ENCODE data around the gene DLG4.
"Not testable (repeated sequence)": the region's sequence is repeated elsewhere in the genome, so short reads cannot be mapped to it uniquely, and the experiment has no call there.

Gene DLG4

GRCh38 chr17:7191571-7192270, 27.9 kb downstream of the DLG4 start:
- H3K27ac ChIP-seq (ENCODE audit: low read length): no peak overlapping the region
- no peaks in the 10 kb centered on the region for H3K9me3 ChIP-seq (ENCODE audit: control insufficient read depth in 1 of 2, low read length in 2 of 2)
- H3K27me3 ChIP-seq (ENCODE audit: low read depth, low read length): no peaks in the 10 kb centered on the region
- H3K36me3 ChIP-seq (ENCODE audit: control insufficient read depth in 1 of 2, insufficient read depth in 2 of 2, low read length in 2 of 2): peaks cover 17 to 57% of the 10 kb centered on the region in 2 donors
- no peak overlapping the region for H3K4me3 ChIP-seq (ENCODE audit: low read depth in 1 of 2, low read length in 2 of 2)
- H3K4me1 ChIP-seq (ENCODE audit: control insufficient read depth in 1 of 2, insufficient read depth in 2 of 2, low read length in 2 of 2): no peaks in the 10 kb centered on the region

GRCh38 chr17:7191069-7191468, 28.6 kb downstream of the DLG4 start:
- no peak overlapping the region for H3K27ac ChIP-seq (ENCODE audit: low read length)
- no peaks in the 10 kb centered on the region for H3K27me3 ChIP-seq (ENCODE audit: low read depth, low read length)
- no peaks in the 10 kb centered on the region for H3K9me3 ChIP-seq (ENCODE audit: control insufficient read depth in 1 of 2, low read length in 2 of 2)
- H3K4me3 ChIP-seq (ENCODE audit: low read depth in 1 of 2, low read length in 2 of 2): no peak overlapping the region
- H3K4me1 ChIP-seq (ENCODE audit: control insufficient read depth in 1 of 2, insufficient read depth in 2 of 2, low read length in 2 of 2): no peaks in the 10 kb centered on the region
- H3K36me3 ChIP-seq (ENCODE audit: control insufficient read depth in 1 of 2, insufficient read depth in 2 of 2, low read length in 2 of 2): peaks cover 10 to 51% of the 10 kb centered on the region in 2 donors

- H3K4me1 ChIP-seq (ENCODE audit: control insufficient read depth in 1 of 2, insufficient read depth in 2 of 2, low read length in 2 of 2): no peaks in the 10 kb centered on the region
- H3K27me3 ChIP-seq (ENCODE audit: low read depth, low read length): no peaks in the 10 kb centered on the region
- H3K4me3 ChIP-seq (ENCODE audit: low read depth in 1 of 2, low read length in 2 of 2): no peak overlapping the region
- H3K27ac ChIP-seq (ENCODE audit: low read length): no peak overlapping the region
- H3K9me3 ChIP-seq (ENCODE audit: control insufficient read depth in 1 of 2, low read length in 2 of 2): no peaks in the 10 kb centered on the region
- peaks cover 7 to 44% of the 10 kb centered on the region in 2 donors for H3K36me3 ChIP-seq (ENCODE audit: control insufficient read depth in 1 of 2, insufficient read depth in 2 of 2, low read length in 2 of 2)
Observed at GRCh38 chr17:7190276-7190917, 29.2 kb downstream of the DLG4 start.

GRCh38 chr17:7186241-7186640, 33.4 kb downstream of the DLG4 start:
- H3K4me1 ChIP-seq (ENCODE audit: control insufficient read depth in 1 of 2, insufficient read depth in 2 of 2, low read length in 2 of 2): no peaks in the 10 kb centered on the region
- no peaks in the 10 kb centered on the region for H3K27me3 ChIP-seq (ENCODE audit: low read depth, low read length)
- H3K36me3 ChIP-seq (ENCODE audit: control insufficient read depth in 1 of 2, insufficient read depth in 2 of 2, low read length in 2 of 2): peaks cover 0 to 13% of the 10 kb centered on the region in 2 donors
- no peaks in the 10 kb centered on the region for H3K9me3 ChIP-seq (ENCODE audit: control insufficient read depth in 1 of 2, low read length in 2 of 2)
- no peak overlapping the region for H3K27ac ChIP-seq (ENCODE audit: low read length)
- no peak overlapping the region for H3K4me3 ChIP-seq (ENCODE audit: low read depth in 1 of 2, low read length in 2 of 2)

GRCh38 chr17:7184647-7185046, 35.0 kb downstream of the DLG4 start:
- no peaks in the 10 kb centered on the region for H3K36me3 ChIP-seq (ENCODE audit: control insufficient read depth in 1 of 2, insufficient read depth in 2 of 2, low read length in 2 of 2)
- no peak overlapping the region for H3K4me3 ChIP-seq (ENCODE audit: low read depth in 1 of 2, low read length in 2 of 2)
- no peaks in the 10 kb centered on the region for H3K4me1 ChIP-seq (ENCODE audit: control insufficient read depth in 1 of 2, insufficient read depth in 2 of 2, low read length in 2 of 2)
- no peak overlapping the region for H3K27ac ChIP-seq (ENCODE audit: low read length)
- no peaks in the 10 kb centered on the region for H3K27me3 ChIP-seq (ENCODE audit: low read depth, low read length)
- H3K9me3 ChIP-seq (ENCODE audit: control insufficient read depth in 1 of 2, low read length in 2 of 2): no peaks in the 10 kb centered on the region

GRCh38 chr17:7184091-7184488, 35.5 kb downstream of the DLG4 start:
- no peaks in the 10 kb centered on the region for H3K27me3 ChIP-seq (ENCODE audit: low read depth, low read length)
- no peaks in the 10 kb centered on the region for H3K9me3 ChIP-seq (ENCODE audit: control insufficient read depth in 1 of 2, low read length in 2 of 2)
- H3K4me1 ChIP-seq (ENCODE audit: control insufficient read depth in 1 of 2, insufficient read depth in 2 of 2, low read length in 2 of 2): no peaks in the 10 kb centered on the region
- no peak overlapping the region for H3K4me3 ChIP-seq (ENCODE audit: low read depth in 1 of 2, low read length in 2 of 2)
- H3K27ac ChIP-seq (ENCODE audit: low read length): no peak overlapping the region
- H3K36me3 ChIP-seq (ENCODE audit: control insufficient read depth in 1 of 2, insufficient read depth in 2 of 2, low read length in 2 of 2): no peaks in the 10 kb centered on the region

- Histone ChIP-seq H3K27me3 (ENCODE audit: low read depth, low read length) (no peaks in the 10 kb centered on the region), H3K4me3 (ENCODE audit: low read depth in 1 of 2, low read length in 2 of 2) (no peak overlapping the region), H3K27ac (ENCODE audit: low read length) (no peak overlapping the region), H3K4me1 (ENCODE audit: control insufficient read depth in 1 of 2, insufficient read depth in 2 of 2, low read length in 2 of 2) (no peaks in the 10 kb centered on the region), H3K9me3 (ENCODE audit: control insufficient read depth in 1 of 2, low read length in 2 of 2) (no peaks in the 10 kb centered on the region), H3K36me3 (ENCODE audit: control insufficient read depth in 1 of 2, insufficient read depth in 2 of 2, low read length in 2 of 2) (no peaks in the 10 kb centered on the region)
Observed at GRCh38 chr17:7183433-7184090, 36.1 kb downstream of the DLG4 start.

- H3K4me1 ChIP-seq (ENCODE audit: control insufficient read depth in 1 of 2, insufficient read depth in 2 of 2, low read length in 2 of 2); H3K27me3 ChIP-seq (ENCODE audit: low read depth, low read length); H3K36me3 ChIP-seq (ENCODE audit: control insufficient read depth in 1 of 2, insufficient read depth in 2 of 2, low read length in 2 of 2); H3K27ac ChIP-seq (ENCODE audit: low read length); H3K9me3 ChIP-seq (ENCODE audit: control insufficient read depth in 1 of 2, low read length in 2 of 2); H3K4me3 ChIP-seq (ENCODE audit: low read depth in 1 of 2, low read length in 2 of 2): not testable (repeated sequence)
Observed at GRCh38 chr17:7182101-7182500, 37.5 kb downstream of the DLG4 start.

GRCh38 chr17:7179317-7180254, 40.0 kb downstream of the DLG4 start, which contains the start of gene ASGR1:
Gene ASGR1 (minus strand): TSS chr17:7179370. CDS start chr17:7178563, 807 bp downstream.
- H3K36me3 ChIP-seq (ENCODE audit: control insufficient read depth in 1 of 2, insufficient read depth in 2 of 2, low read length in 2 of 2): no peaks in the 10 kb centered on the region
- no peak within 1 kb of the TSS for H3K27ac ChIP-seq (ENCODE audit: low read length)
- H3K9me3 ChIP-seq (ENCODE audit: control insufficient read depth in 1 of 2, low read length in 2 of 2): no peaks in the 10 kb centered on the region
- peak within 1 kb of the TSS in 1 of 2 donors; percentile 66 for H3K4me3 ChIP-seq (ENCODE audit: low read depth in 1 of 2, low read length in 2 of 2)
- peaks cover 16% of the 10 kb centered on the region for H3K27me3 ChIP-seq (ENCODE audit: low read depth, low read length)
- peaks cover 0 to 13% of the 10 kb centered on the region in 2 donors for H3K4me1 ChIP-seq (ENCODE audit: control insufficient read depth in 1 of 2, insufficient read depth in 2 of 2, low read length in 2 of 2)

GRCh38 chr17:7178973-7179316, 40.7 kb downstream of the DLG4 start:
- Histone ChIP-seq H3K27ac (ENCODE audit: low read length) (no peak overlapping the region), H3K4me1 (ENCODE audit: control insufficient read depth in 1 of 2, insufficient read depth in 2 of 2, low read length in 2 of 2) (peaks cover 0 to 13% of the 10 kb centered on the region in 2 donors), H3K36me3 (ENCODE audit: control insufficient read depth in 1 of 2, insufficient read depth in 2 of 2, low read length in 2 of 2) (no peaks in the 10 kb centered on the region), H3K4me3 (ENCODE audit: low read depth in 1 of 2, low read length in 2 of 2) (no peak overlapping the region), H3K9me3 (ENCODE audit: control insufficient read depth in 1 of 2, low read length in 2 of 2) (no peaks in the 10 kb centered on the region), H3K27me3 (ENCODE audit: low read depth, low read length) (peaks cover 19% of the 10 kb centered on the region)

Measured in muscle layer of duodenum (tissue), 2 donors.